Measurements from ENCODE around the gene MAP2K4.

Gene MAP2K4

DNA sequence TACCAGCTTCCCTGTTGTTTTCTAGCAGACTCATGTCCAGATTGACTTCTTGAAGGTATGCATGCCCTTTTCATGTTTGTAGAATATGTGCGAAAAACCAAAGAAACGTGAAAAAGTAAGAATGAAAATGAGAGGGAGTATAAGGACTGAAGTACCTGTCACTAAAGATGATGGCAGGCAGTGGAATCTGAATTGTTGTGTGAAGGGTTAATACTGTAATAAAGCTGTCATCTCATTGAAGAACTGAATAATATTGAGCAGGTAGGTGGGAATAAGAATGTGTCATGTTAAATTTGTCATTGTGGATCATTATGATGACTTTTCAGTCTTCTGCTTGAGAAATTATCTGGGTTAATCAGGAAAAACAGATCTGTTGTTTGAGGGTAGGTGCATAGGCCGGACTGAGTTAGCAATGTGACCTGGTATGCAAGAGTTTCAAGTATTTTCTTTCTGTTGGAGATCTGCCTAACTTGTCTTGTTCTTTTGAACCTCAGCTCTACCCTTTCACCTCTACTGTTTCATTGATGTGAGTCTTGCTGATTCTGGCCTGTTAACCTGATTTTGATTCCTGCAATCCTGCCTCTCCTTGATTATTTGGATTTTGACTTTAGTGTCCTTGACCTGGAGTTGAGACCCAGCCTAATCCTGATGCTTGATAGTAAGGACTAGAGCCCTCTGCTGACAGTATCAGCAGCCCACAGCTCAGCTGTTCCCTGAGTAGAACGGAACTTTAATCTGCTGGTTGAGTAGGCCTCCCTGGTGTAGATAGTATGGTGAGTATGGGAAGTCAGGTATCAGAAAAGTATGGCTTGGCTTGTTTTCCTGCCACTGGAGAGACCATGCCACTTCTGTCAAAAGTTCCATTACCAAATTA is 64.6 kb downstream of the MAP2K4 start:
- Histone ChIP-seq H3K9me3 (ENCODE audit: control insufficient read depth, insufficient read depth, low read depth, low read length) (no peaks in the 10 kb centered on the region), H3K4me1 (ENCODE audit: control insufficient read depth, insufficient read depth, low read length) (peaks cover 8% of the 10 kb centered on the region), H3K36me3 (ENCODE audit: control insufficient read depth in 2 of 2, insufficient read depth in 1 of 2, low read length in 2 of 2) (peaks cover 5 to 31% of the 10 kb centered on the region in 2 experiments), H3K4me3 (ENCODE audit: low read depth, low read length) (no peak overlapping the region), H3K27ac (ENCODE audit: extremely low read depth, low read depth, low read length) (no peak overlapping the region)
- POLR2A ChIA-PET, result interaction anchor here (0.8 kb wide), 1 partner anchor 88 kb away, joined by 3 read pairs; the partner anchor contains the start of gene ZNF18
- TF ChIP-seq, protein P1, sequence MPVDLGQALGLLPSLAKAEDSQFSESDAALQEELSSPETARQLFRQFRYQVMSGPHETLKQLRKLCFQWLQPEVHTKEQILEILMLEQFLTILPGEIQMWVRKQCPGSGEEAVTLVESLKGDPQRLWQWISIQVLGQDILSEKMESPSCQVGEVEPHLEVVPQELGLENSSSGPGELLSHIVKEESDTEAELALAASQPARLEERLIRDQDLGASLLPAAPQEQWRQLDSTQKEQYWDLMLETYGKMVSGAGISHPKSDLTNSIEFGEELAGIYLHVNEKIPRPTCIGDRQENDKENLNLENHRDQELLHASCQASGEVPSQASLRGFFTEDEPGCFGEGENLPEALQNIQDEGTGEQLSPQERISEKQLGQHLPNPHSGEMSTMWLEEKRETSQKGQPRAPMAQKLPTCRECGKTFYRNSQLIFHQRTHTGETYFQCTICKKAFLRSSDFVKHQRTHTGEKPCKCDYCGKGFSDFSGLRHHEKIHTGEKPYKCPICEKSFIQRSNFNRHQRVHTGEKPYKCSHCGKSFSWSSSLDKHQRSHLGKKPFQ (tag by site-specific recombination; IDR thresholded peaks at IDR 0.05), result no peak
- TF ChIP-seq ZNF341 (tag by site-specific recombination; IDR thresholded peaks at IDR 0.05; ENCODE audit: low read depth), result no peak
- no peak for TF ChIP-seq ZNF548 (tag by site-specific recombination; IDR thresholded peaks at IDR 0.05)
- TF ChIP-seq ZNF416 (tag by site-specific recombination; IDR thresholded peaks at IDR 0.05), result no peak
- no peak for TF ChIP-seq BCL11A (tag by site-specific recombination; IDR thresholded peaks at IDR 0.05; ENCODE audit: low read depth)
- TF ChIP-seq ZNF585B (tag by site-specific recombination; IDR thresholded peaks at IDR 0.05), result no peak
- TF ChIP-seq ZNF610 (tag by site-specific recombination; IDR thresholded peaks at IDR 0.05; ENCODE audit: borderline replicate concordance), result no peak
- no peak for TF ChIP-seq ZBTB20 (tag by site-specific recombination; IDR thresholded peaks at IDR 0.05)
- no peak for TF ChIP-seq ZNF404 (tag by site-specific recombination; IDR thresholded peaks at IDR 0.05)
- TF ChIP-seq, protein P2, sequence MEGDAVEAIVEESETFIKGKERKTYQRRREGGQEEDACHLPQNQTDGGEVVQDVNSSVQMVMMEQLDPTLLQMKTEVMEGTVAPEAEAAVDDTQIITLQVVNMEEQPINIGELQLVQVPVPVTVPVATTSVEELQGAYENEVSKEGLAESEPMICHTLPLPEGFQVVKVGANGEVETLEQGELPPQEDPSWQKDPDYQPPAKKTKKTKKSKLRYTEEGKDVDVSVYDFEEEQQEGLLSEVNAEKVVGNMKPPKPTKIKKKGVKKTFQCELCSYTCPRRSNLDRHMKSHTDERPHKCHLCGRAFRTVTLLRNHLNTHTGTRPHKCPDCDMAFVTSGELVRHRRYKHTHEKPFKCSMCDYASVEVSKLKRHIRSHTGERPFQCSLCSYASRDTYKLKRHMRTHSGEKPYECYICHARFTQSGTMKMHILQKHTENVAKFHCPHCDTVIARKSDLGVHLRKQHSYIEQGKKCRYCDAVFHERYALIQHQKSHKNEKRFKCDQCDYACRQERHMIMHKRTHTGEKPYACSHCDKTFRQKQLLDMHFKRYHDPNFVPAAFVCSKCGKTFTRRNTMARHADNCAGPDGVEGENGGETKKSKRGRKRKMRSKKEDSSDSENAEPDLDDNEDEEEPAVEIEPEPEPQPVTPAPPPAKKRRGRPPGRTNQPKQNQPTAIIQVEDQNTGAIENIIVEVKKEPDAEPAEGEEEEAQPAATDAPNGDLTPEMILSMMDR (tag by site-specific recombination; IDR thresholded peaks at IDR 0.05), result no peak
- TF ChIP-seq, protein P3, sequence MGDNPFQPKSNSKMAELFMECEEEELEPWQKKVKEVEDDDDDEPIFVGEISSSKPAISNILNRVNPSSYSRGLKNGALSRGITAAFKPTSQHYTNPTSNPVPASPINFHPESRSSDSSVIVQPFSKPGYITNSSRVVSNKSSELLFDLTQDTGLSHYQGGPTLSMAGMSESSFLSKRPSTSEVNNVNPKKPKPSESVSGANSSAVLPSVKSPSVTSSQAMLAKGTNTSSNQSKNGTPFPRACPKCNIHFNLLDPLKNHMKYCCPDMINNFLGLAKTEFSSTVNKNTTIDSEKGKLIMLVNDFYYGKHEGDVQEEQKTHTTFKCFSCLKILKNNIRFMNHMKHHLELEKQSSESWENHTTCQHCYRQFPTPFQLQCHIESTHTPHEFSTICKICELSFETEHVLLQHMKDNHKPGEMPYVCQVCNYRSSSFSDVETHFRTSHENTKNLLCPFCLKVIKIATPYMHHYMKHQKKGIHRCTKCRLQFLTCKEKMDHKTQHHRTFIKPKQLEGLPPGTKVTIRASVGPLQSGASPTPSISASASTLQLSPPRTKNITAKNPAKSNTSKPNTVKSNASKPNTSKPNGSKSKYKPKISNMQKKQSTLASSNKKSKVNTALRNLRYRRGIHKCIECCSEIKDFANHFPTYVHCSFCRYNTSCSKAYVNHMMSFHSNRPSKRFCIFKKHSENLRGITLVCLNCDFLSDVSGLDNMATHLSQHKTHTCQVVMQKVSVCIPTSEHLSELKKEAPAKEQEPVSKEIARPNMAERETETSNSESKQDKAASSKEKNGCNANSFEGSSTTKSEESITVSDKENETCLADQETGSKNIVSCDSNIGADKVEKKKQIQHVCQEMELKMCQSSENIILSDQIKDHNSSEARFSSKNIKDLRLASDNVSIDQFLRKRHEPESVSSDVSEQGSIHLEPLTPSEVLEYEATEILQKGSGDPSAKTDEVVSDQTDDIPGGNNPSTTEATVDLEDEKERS (tag by site-specific recombination; IDR thresholded peaks at IDR 0.05), result no peak
- CTCF ChIA-PET, result interaction anchor here (0.6 to 1.3 kb wide), 3 partner anchors 19 to 58 kb away, joined by 3 to 4 read pairs (median 3); no protein-coding TSS in a partner anchor

DNA sequence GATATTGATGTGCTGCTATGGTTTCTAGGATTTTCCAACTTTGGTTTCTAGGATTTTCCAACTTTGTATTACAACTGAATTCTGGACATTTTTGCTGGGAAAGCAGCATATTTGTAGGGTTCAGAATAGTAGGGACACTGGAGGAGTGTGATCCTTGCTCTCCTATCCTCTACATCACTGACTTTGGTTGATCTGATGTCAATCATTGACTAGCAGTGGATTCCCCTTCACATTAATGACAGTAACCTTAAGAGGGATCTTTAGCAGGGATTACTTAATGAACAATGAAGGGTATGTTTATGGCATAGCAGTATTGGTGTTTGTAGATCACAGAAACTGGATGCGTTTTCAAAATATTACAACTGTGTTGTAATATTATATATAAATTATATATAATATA is 67.4 kb downstream of the MAP2K4 start:
- no peak overlapping the region for H3K4me3 ChIP-seq (ENCODE audit: low read depth, low read length)
- TF ChIP-seq SP3 (tag by site-specific recombination; IDR thresholded peaks at IDR 0.05), result no peak
- no peak for TF ChIP-seq ZBTB48 (tag by site-specific recombination; IDR thresholded peaks at IDR 0.05)
- no peak for TF ChIP-seq BCL11A (tag by site-specific recombination; IDR thresholded peaks at IDR 0.05; ENCODE audit: low read depth)
- no peak for TF ChIP-seq ZNF140 (tag by site-specific recombination; IDR thresholded peaks at IDR 0.05)
- no peak for TF ChIP-seq ZBTB7A (tag by site-specific recombination; IDR thresholded peaks at IDR 0.05; ENCODE audit: low read depth)
- TF ChIP-seq ZNF473 (tag by site-specific recombination; IDR thresholded peaks at IDR 0.05), result no peak
- TF ChIP-seq SALL2 (tag by site-specific recombination; IDR thresholded peaks at IDR 0.05; ENCODE audit: borderline replicate concordance), result no peak
- TF ChIP-seq, protein P4, sequence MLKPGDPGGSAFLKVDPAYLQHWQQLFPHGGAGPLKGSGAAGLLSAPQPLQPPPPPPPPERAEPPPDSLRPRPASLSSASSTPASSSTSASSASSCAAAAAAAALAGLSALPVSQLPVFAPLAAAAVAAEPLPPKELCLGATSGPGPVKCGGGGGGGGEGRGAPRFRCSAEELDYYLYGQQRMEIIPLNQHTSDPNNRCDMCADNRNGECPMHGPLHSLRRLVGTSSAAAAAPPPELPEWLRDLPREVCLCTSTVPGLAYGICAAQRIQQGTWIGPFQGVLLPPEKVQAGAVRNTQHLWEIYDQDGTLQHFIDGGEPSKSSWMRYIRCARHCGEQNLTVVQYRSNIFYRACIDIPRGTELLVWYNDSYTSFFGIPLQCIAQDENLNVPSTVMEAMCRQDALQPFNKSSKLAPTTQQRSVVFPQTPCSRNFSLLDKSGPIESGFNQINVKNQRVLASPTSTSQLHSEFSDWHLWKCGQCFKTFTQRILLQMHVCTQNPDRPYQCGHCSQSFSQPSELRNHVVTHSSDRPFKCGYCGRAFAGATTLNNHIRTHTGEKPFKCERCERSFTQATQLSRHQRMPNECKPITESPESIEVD (tag by site-specific recombination; IDR thresholded peaks at IDR 0.05), result no peak
- TF ChIP-seq ZNF600 (tag by site-specific recombination; IDR thresholded peaks at IDR 0.05), result no peak
- no peak for TF ChIP-seq ZNF792 (tag by site-specific recombination; IDR thresholded peaks at IDR 0.05)
- no peak for TF ChIP-seq ZNF623 (tag by site-specific recombination; IDR thresholded peaks at IDR 0.05)
- TF ChIP-seq, protein P5, sequence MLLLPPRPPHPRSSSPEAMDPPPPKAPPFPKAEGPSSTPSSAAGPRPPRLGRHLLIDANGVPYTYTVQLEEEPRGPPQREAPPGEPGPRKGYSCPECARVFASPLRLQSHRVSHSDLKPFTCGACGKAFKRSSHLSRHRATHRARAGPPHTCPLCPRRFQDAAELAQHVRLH (tag by site-specific recombination; IDR thresholded peaks at IDR 0.05), result no peak
- TF ChIP-seq, protein P6, sequence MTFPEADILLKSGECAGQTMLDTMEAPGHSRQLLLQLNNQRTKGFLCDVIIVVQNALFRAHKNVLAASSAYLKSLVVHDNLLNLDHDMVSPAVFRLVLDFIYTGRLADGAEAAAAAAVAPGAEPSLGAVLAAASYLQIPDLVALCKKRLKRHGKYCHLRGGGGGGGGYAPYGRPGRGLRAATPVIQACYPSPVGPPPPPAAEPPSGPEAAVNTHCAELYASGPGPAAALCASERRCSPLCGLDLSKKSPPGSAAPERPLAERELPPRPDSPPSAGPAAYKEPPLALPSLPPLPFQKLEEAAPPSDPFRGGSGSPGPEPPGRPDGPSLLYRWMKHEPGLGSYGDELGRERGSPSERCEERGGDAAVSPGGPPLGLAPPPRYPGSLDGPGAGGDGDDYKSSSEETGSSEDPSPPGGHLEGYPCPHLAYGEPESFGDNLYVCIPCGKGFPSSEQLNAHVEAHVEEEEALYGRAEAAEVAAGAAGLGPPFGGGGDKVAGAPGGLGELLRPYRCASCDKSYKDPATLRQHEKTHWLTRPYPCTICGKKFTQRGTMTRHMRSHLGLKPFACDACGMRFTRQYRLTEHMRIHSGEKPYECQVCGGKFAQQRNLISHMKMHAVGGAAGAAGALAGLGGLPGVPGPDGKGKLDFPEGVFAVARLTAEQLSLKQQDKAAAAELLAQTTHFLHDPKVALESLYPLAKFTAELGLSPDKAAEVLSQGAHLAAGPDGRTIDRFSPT (tag by site-specific recombination; IDR thresholded peaks at IDR 0.05), result no peak
- TF ChIP-seq ZNF404 (tag by site-specific recombination; IDR thresholded peaks at IDR 0.05), result no peak

More for the DNA sequence above, 67.4 kb downstream of the MAP2K4 start:
- Histone ChIP-seq H3K9me3 (ENCODE audit: control insufficient read depth, insufficient read depth, low read depth, low read length) (no peaks in the 10 kb centered on the region), H3K27ac (ENCODE audit: extremely low read depth, low read depth, low read length) (no peak overlapping the region), H3K36me3 (ENCODE audit: control insufficient read depth in 2 of 2, insufficient read depth in 1 of 2, low read length in 2 of 2) (peaks cover 5 to 28% of the 10 kb centered on the region in 2 experiments), H3K4me1 (ENCODE audit: control insufficient read depth, insufficient read depth, low read length) (peaks cover 8% of the 10 kb centered on the region)
- ChIA-PET CTCF (interaction anchor here (1.3 kb wide), 1 partner anchor 9 kb away, joined by 4 read pairs; no protein-coding TSS in a partner anchor), POLR2A (no interaction called here)
